Muscle of leg (tissue), 16 donors: ENCODE results near the gene PDHA1. TPM values are rescaled to one million over a fixed set of nuclear protein-coding genes. Genes with fewer than 3 reads are reported as not detected.

ENCODE experiments used
- DNase-seq: peaks from one replicate; pipeline ENCODE4 v3.0.0; 2013
- H3K27ac ChIP-seq: one replicate; pipeline ENCODE4 v1.5.1; 2013; ENCODE audit warnings: mild to moderate bottlenecking, low read length, control low read depth
- H3K27me3 ChIP-seq: one replicate; pipeline ENCODE4 v1.6.1; 2013; ENCODE audit warnings: low read length; ENCODE audit not compliant: control insufficient read depth, insufficient read depth
- H3K36me3 ChIP-seq: one replicate; pipeline ENCODE4 v1.6.1; 2013; ENCODE audit warnings: low read length; ENCODE audit not compliant: control insufficient read depth, insufficient read depth
- H3K4me1 ChIP-seq: one replicate; pipeline ENCODE4 v1.6.1; 2013; ENCODE audit warnings: low read length; ENCODE audit not compliant: control insufficient read depth, insufficient read depth
- H3K4me3 ChIP-seq: one replicate; pipeline ENCODE4 v1.5.1; 2013; ENCODE audit warnings: low read length, control low read depth
- H3K9me3 ChIP-seq: replicated peaks from 2 replicates; pipeline ENCODE4 v1.6.1; 2013; ENCODE audit warnings: low read depth, low read length; ENCODE audit not compliant: control insufficient read depth
- WGBS: methylation state at CpG from one replicate; pipeline ENCODE4 v1.1.5; 2013; ENCODE audit warnings: missing lambda C conversion rate; ENCODE audit not compliant: insufficient coverage; 5-methylcytosine and 5-hydroxymethylcytosine counted together
- long read RNA-seq, 11 donors: transcript quantifications; one replicate each; lab custom pipeline, GENCODE V29; 2026
- polyA plus RNA-seq, 8 donors: library from polyadenylated mRNA; unstranded; fragments of 120-200 nt; gene quantifications; one replicate each; pipeline versions ENCODE4 v1.2.1 to v1.2.3, GENCODE V29; 2013; ENCODE audit warnings: inconsistent platforms in 1 of 8, low replicate concordance in 1 of 8; ENCODE audit not compliant: insufficient read length in 8 of 8, insufficient read depth in 1 of 8
- total RNA-seq: library from RNA; stranded (reverse); fragments of 120-200 nt; gene quantifications from one replicate; pipeline ENCODE4 v1.2.4, GENCODE V29; 2013

The PDHA1 gene
- total RNA-seq (165 TPM), polyA plus RNA-seq (100 to 1,000 TPM; 150 to 190 (median 170) TPM)
- long read RNA-seq, donor 1, transcript PDHA1-206 (11 exons, 3,310 nt) = major isoform, 7 of 48 reads
- long read RNA-seq, donor 1, partial matches to known transcripts = 31 of 48 reads
- long read RNA-seq, donor 1, other reads (novel, unspliced or antisense) = 0 of 48 reads
- long read RNA-seq, donor 2, transcript PDHA1-206 (11 exons, 3,310 nt) = major isoform, 5 of 6 reads
- long read RNA-seq, donor 2, partial matches to known transcripts = 0 of 6 reads
- long read RNA-seq, donor 2, other reads (novel, unspliced or antisense) = 0 of 6 reads
- long read RNA-seq, donor 3, transcript PDHA1-206 (11 exons, 3,310 nt) = major isoform, 29 of 141 reads
- long read RNA-seq, donor 3, partial matches to known transcripts = 99 of 141 reads
- long read RNA-seq, donor 3, other reads (novel, unspliced or antisense) = 0 of 141 reads
- long read RNA-seq, donor 4, transcript PDHA1-206 (11 exons, 3,310 nt) = major isoform, 8 of 32 reads
- long read RNA-seq, donor 4, partial matches to known transcripts = 17 of 32 reads
- long read RNA-seq, donor 4, other reads (novel, unspliced or antisense) = 0 of 32 reads
- long read RNA-seq, donor 5, transcript PDHA1-206 (11 exons, 3,310 nt) = major isoform, 60 of 238 reads
- long read RNA-seq, donor 5, transcript PDHA1-202 (4 exons, 709 nt) = minor isoform, 8 of 238 reads
- long read RNA-seq, donor 5, transcript PDHA1-211 (4 exons, 611 nt) = minor isoform, 5 of 238 reads
- long read RNA-seq, donor 5, transcript PDHA1-210 (4 exons, 437 nt) = minor isoform, 7 of 238 reads
- long read RNA-seq, donor 5, partial matches to known transcripts = 150 of 238 reads
- long read RNA-seq, donor 5, other reads (novel, unspliced or antisense) = 0 of 238 reads
- long read RNA-seq, donor 6, transcript PDHA1-206 (11 exons, 3,310 nt) = major isoform, 40 of 207 reads
- long read RNA-seq, donor 6, transcript PDHA1-202 (4 exons, 709 nt) = minor isoform, 8 of 207 reads
- long read RNA-seq, donor 6, transcript PDHA1-210 (4 exons, 437 nt) = minor isoform, 9 of 207 reads
- long read RNA-seq, donor 6, partial matches to known transcripts = 139 of 207 reads
- long read RNA-seq, donor 6, other reads (novel, unspliced or antisense) = 0 of 207 reads
- long read RNA-seq, donor 7, transcript PDHA1-206 (11 exons, 3,310 nt) = major isoform, 21 of 133 reads
- long read RNA-seq, donor 7, transcript PDHA1-210 (4 exons, 437 nt) = minor isoform, 10 of 133 reads
- long read RNA-seq, donor 7, partial matches to known transcripts = 91 of 133 reads
- long read RNA-seq, donor 7, other reads (novel, unspliced or antisense) = 0 of 133 reads
- long read RNA-seq, donor 8, transcript PDHA1-206 (11 exons, 3,310 nt) = major isoform, 23 of 67 reads
- long read RNA-seq, donor 8, partial matches to known transcripts = 31 of 67 reads
- long read RNA-seq, donor 8, other reads (novel, unspliced or antisense) = 0 of 67 reads
- long read RNA-seq, donor 9, transcript PDHA1-202 (4 exons, 709 nt) = minor isoform, 10 of 131 reads
- long read RNA-seq, donor 9, transcript PDHA1-211 (4 exons, 611 nt) = minor isoform, 6 of 131 reads
- long read RNA-seq, donor 9, transcript PDHA1-206 (11 exons, 3,310 nt) = major isoform, 33 of 131 reads
- long read RNA-seq, donor 9, transcript PDHA1-210 (4 exons, 437 nt) = minor isoform, 6 of 131 reads
- long read RNA-seq, donor 9, partial matches to known transcripts = 66 of 131 reads
- long read RNA-seq, donor 9, other reads (novel, unspliced or antisense) = 0 of 131 reads
- long read RNA-seq, donor 10, transcript PDHA1-208 (3 exons, 791 nt) = minor isoform, 5 of 165 reads
- long read RNA-seq, donor 10, transcript PDHA1-206 (11 exons, 3,310 nt) = major isoform, 45 of 165 reads
- long read RNA-seq, donor 10, transcript PDHA1-202 (4 exons, 709 nt) = minor isoform, 8 of 165 reads
- long read RNA-seq, donor 10, partial matches to known transcripts = 98 of 165 reads
- long read RNA-seq, donor 10, other reads (novel, unspliced or antisense) = 0 of 165 reads
- long read RNA-seq, donor 11, transcript PDHA1-206 (11 exons, 3,310 nt) = major isoform, 34 of 133 reads
- long read RNA-seq, donor 11, transcript PDHA1-210 (4 exons, 437 nt) = minor isoform, 6 of 133 reads
- long read RNA-seq, donor 11, partial matches to known transcripts = 82 of 133 reads
- long read RNA-seq, donor 11, other reads (novel, unspliced or antisense) = 0 of 133 reads

DNA sequence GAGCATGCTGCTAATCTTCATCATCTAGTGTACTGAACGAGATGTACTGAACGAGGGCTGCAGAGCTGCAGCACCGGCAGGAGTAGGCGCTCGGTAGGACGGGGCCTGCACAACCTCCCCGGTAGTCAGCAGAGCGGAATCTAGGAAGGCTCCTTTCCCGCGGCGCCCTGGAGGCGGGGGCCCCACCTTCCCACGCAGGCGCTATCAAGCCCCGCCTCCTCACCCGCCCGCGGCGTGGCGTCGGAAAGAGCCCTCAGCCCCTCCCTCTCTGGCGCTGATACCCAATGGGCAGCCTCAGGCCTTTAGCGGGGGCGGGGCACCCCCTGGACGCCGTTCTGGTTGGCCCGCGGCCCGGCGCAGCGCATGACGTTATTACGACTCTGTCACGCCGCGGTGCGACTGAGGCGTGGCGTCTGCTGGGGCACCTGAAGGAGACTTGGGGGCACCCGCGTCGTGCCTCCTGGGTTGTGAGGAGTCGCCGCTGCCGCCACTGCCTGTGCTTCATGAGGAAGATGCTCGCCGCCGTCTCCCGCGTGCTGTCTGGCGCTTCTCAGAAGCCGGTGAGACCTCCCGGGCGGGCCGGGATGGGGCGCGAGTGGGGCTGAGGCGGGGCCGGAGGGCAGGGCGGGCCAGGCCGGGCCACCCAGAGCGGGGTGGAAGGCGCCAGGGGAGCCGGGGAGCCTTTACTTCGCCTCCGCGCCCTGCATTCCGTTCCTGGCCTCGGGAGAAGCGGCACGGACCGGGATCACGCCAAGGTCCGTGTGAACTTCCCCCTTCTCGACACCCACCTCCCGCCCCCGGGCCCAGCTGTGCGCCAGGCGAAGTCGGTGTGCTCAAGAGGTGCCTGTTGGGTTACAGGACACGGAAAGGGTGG lies at the start of gene PDHA1:
PDHA1 (plus strand) TSS at position 393 of the 874 bp plus-strand sequence; CDS start at position 504, 111 bp downstream.
- peak; percentile 97 for DNase-seq
- peak within 1 kb of the TSS; percentile 84 for H3K27ac ChIP-seq
- H3K27me3 ChIP-seq = no peaks in the 10 kb centered on the region
- no peaks in the 10 kb centered on the region for H3K9me3 ChIP-seq
- H3K36me3 ChIP-seq = no peaks in the 10 kb centered on the region
- 25% methylated on average over 75 of the region's 81 CpGs for WGBS
- H3K4me1 ChIP-seq = peaks cover 15% of the 10 kb centered on the region
- peak within 1 kb of the TSS; percentile 53 for H3K4me3 ChIP-seq

DNA sequence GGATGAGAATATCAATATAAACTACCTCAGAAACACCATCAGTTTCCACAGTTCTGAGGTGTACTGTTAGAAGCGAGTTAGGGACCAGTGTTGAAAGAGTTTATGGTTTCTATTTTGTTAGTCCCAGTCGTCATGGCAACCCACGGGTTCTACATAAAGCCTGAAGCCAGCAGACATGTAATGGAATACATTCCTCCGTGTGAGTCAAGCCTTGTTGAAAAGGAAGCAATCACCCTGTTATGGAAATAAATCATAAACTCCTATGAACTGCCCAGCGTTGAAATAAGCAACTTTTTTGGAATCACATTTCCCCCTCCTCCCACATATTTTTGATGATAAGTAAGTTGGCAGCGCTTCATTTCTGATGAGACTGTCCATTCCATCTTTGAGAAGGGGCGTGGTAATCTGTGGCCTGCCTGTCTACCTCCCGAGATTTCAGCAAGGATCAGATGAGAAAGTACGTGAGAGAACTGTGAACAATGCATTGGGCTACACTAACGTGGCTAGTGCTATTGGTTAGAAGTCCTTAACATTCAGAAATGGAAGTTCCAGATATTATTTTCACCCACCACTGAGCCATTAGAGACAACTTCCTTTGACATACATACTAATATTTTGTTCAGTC lies 40.4 kb upstream of the PDHA1 start:
- Histone ChIP-seq H3K4me1 (no peaks in the 10 kb centered on the region), H3K27me3 (peaks cover 2% of the 10 kb centered on the region), H3K36me3 (no peaks in the 10 kb centered on the region), H3K27ac (peak overlapping the region; percentile 67), H3K9me3 (no peaks in the 10 kb centered on the region), H3K4me3 (no peak overlapping the region)
- DNase-seq = peak; percentile 94
- WGBS = 50% methylated on average over 3 of the region's 10 CpGs

DNA sequence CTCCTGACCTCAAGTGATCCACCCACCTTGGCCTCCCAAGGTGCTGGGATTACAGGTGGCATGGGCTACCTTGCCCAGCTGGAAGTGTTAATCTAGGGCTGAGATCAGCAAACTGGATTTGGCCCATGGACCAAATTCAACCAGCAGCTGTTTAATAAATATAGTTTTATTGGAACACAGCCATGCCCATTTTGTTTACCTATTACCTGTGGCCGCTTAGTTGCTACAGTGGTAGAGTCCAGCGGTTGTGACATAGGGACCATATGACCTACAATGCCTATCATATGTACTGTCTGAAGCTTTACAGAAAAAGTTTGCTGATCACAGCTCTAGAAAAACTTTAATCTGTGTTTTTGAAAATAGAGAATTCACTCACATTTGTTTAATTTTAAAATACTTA lies 17.2 kb upstream of the PDHA1 start:
- no peak for DNase-seq
- peaks cover 6% of the 10 kb centered on the region for H3K27me3 ChIP-seq
- H3K36me3 ChIP-seq = no peaks in the 10 kb centered on the region
- H3K4me1 ChIP-seq = no peaks in the 10 kb centered on the region
- H3K9me3 ChIP-seq = no peaks in the 10 kb centered on the region
- H3K4me3 ChIP-seq = no peak overlapping the region
- no CpG with 5 or more reads among the region's 2 CpGs for WGBS
- H3K27ac ChIP-seq = no peak overlapping the region

DNA sequence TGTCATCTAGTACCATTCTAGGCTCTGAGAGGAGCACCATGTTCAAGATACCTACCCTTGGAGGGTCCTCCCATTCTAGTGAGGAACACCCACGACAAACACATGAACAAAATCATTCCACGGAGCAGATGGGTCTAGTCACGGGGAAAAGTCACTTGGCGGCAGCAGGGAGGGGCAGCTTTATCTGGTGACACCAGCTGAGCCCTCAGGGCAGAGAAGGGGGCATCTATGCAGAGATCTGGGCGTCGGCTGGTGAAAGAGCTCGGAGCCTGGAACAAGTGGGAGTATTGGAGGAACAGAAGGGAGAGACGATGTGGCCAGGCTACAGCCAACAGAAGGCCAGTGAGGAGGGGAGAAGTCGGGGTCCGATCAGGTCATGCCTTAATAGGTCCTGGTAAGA lies 11.9 kb upstream of the PDHA1 start:
- peaks cover 13% of the 10 kb centered on the region for H3K4me1 ChIP-seq
- peaks cover 11% of the 10 kb centered on the region for H3K9me3 ChIP-seq
- H3K27ac ChIP-seq = no peak overlapping the region
- no peak overlapping the region for H3K4me3 ChIP-seq
- no peaks in the 10 kb centered on the region for H3K36me3 ChIP-seq
- WGBS = 89% methylated on average over 9 of the region's 10 CpGs
- H3K27me3 ChIP-seq = peaks cover 6% of the 10 kb centered on the region
- no peak for DNase-seq

DNA sequence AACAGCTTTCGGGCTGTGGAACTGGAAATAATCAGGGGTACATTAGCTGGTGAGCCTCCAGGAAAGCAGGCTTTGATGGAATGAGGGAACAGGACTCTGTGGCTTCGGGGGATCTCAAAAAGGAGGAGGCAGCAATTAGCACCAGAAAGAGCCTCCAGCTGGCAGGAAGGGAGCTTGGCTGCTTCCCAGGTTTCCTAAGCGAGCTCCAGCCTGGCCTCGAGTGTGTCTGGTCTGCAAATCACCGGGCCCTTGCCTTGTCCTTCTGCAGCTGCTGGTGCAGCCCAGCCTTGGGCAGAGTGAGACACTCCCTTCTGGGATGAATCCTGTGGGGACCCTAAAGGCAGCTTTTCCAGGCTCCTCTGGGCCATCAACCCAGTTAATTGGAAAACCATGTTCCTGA lies 10.7 kb upstream of the PDHA1 start:
- H3K27ac ChIP-seq = peak overlapping the region; percentile 57
- 17% methylated on average over 5 of the region's 5 CpGs for WGBS
- H3K4me3 ChIP-seq = no peak overlapping the region
- peaks cover 13% of the 10 kb centered on the region for H3K4me1 ChIP-seq
- H3K27me3 ChIP-seq = peaks cover 3% of the 10 kb centered on the region
- H3K9me3 ChIP-seq = peaks cover 11% of the 10 kb centered on the region
- H3K36me3 ChIP-seq = no peaks in the 10 kb centered on the region
- peak; percentile 89 for DNase-seq

DNA sequence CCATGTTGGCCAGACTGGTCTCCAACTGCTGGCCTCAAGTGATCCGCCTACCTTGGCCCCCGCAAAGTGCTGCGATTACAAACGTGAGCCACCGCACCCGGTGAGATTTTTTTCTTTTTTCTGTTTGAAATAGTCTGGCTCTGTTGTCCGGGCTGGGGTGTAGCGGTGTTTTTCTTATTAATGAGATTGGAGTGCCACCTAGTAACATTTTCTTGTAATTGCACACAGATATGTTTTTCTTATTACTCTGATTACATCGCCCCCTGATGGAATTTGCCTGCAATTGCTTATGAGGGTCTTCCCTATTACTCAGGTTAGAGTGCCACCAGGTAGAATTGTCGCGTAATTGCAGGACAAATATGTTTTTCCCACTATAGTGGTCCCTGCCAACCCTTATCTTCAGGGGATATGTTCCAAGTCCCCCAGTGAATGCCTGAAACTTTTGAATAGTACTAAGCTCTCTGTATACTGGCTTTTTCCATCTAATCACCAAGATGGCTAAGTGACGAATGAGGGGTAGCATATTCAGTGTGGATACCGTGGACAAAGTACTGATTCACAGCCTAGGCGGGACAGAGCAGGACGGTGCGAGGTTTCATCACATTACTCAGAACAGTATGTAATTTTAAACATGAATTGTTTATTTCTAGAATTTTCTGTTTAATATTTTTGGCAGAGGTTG lies 8.6 kb upstream of the PDHA1 start:
- peaks cover 13% of the 10 kb centered on the region for H3K4me1 ChIP-seq
- WGBS = no CpG with 5 or more reads among the region's 16 CpGs
- no peak for DNase-seq

DNA sequence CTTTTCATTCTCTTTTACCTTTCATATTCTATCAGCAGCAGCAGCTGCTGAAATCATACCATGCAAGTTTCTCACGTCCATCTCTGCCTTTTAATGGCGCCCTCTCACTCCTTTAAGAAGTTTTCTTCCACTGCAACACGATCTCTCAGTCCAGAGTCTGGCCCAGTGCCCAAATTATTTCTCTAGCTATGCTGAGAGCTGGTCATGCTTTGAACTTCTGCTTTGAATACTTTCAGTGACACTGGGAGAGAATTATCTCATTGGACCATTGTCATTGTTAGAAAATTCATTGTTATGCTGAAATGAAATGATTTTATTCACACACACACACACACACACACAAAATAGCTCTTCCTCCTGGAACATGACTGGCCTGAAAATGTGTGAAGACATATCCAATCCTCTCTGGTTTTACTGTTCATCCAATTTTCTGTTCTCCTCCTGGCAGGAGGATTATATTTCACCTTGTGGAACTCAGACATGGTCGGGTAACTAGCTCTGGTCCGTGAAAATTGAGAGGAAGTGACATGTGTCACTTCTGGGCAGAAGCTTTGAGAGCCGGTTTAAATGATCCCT lies 1.3 kb upstream of the PDHA1 start:
- no peak overlapping the region for H3K4me3 ChIP-seq

More for the DNA sequence above, 8.6 kb upstream of the PDHA1 start:
- H3K9me3 ChIP-seq = peaks cover 11% of the 10 kb centered on the region
- no peak overlapping the region for H3K27ac ChIP-seq
- no peaks in the 10 kb centered on the region for H3K36me3 ChIP-seq
- no peaks in the 10 kb centered on the region for H3K27me3 ChIP-seq
- H3K4me3 ChIP-seq = no peak overlapping the region

More for the DNA sequence above, 1.3 kb upstream of the PDHA1 start:
- Histone ChIP-seq H3K9me3 (no peaks in the 10 kb centered on the region), H3K4me1 (peaks cover 15% of the 10 kb centered on the region), H3K27ac (peak overlapping the region; percentile 84), H3K36me3 (no peaks in the 10 kb centered on the region), H3K27me3 (no peaks in the 10 kb centered on the region)
- DNase-seq = peak; percentile 65
- 45% methylated on average over 2 of the region's 6 CpGs for WGBS
